Esophagus squamous epithelium (tissue), 4 donors: ENCODE measurements around the gene ZNF814.
"Not testable (repeated sequence)": the region's sequence is repeated elsewhere in the genome, so short reads cannot be mapped to it uniquely, and the experiment has no call there.

Source experiments
- CTCF ChIP-seq, 6 experiments: fragments of 450-650 bp in 4 of 6; fragments of 200-600 bp in 2 of 6; sonication (generic) in 2 of 6; IDR thresholded peaks; one replicate each; pipeline ENCODE4 v1.5.1; 2016 to 2019; ENCODE audit warnings: antibody characterized with exemption in 6 of 6, mild to moderate bottlenecking in 4 of 6, moderate library complexity in 4 of 6
- POLR2A ChIP-seq, 4 donors: fragments of 450-650 bp; IDR thresholded peaks; one replicate each; pipeline ENCODE4 v1.6.1; 2017; ENCODE audit warnings: antibody characterized with exemption in 4 of 4, mild to moderate bottlenecking in 4 of 4, moderate library complexity in 3 of 4

GRCh38 chr19:57849162-57849665 lies 39.6 kb downstream of the ZNF814 start:
- not testable (repeated sequence) for TF ChIP-seq CTCF, POLR2A (IDR thresholded peaks at IDR 0.05)
